ENCODE results near the gene NR4A2.

Gene NR4A2

GRCh38 chr2:156339865-156340264 lies 7.3 kb upstream of the NR4A2 start:
- H3K27me3 ChIP-seq (ENCODE audit: control insufficient read depth, insufficient read depth, low read length): peaks cover 26% of the 10 kb centered on the region; the same call in 1 of the 2 replicates
- no peak overlapping the region for H3K9ac ChIP-seq (ENCODE audit: low read length)
- no peaks in the 10 kb centered on the region for H3K9me3 ChIP-seq (ENCODE audit: control insufficient read depth, insufficient read depth, low read depth, low read length)
- H3K4me1 ChIP-seq (ENCODE audit: control insufficient read depth, insufficient read depth, low read length): peaks cover 10% of the 10 kb centered on the region
- no peaks in the 10 kb centered on the region for H3K36me3 ChIP-seq (ENCODE audit: control insufficient read depth, insufficient read depth, low read length)
- no peak overlapping the region for H3K4me3 ChIP-seq (ENCODE audit: low read depth, low read length)
- H3K27ac ChIP-seq (ENCODE audit: low read depth, low read length): no peak overlapping the region

- Histone ChIP-seq H3K27me3 (ENCODE audit: control insufficient read depth, insufficient read depth, low read length) (peaks cover 26% of the 10 kb centered on the region; the same call in 1 of the 2 replicates), H3K9me3 (ENCODE audit: control insufficient read depth, insufficient read depth, low read depth, low read length) (no peaks in the 10 kb centered on the region), H3K27ac (ENCODE audit: low read depth, low read length) (no peak overlapping the region), H3K36me3 (ENCODE audit: control insufficient read depth, insufficient read depth, low read length) (no peaks in the 10 kb centered on the region), H3K9ac (ENCODE audit: low read length) (no peak overlapping the region), H3K4me1 (ENCODE audit: control insufficient read depth, insufficient read depth, low read length) (peaks cover 10% of the 10 kb centered on the region), H3K4me3 (ENCODE audit: low read depth, low read length) (no peak overlapping the region)
Measured at GRCh38 chr2:156339110-156339847, 6.8 kb upstream of the NR4A2 start.

GRCh38 chr2:156338578-156338977 lies 6.1 kb upstream of the NR4A2 start:
- Histone ChIP-seq H3K4me1 (ENCODE audit: control insufficient read depth, insufficient read depth, low read length) (peaks cover 10% of the 10 kb centered on the region), H3K27me3 (ENCODE audit: control insufficient read depth, insufficient read depth, low read length) (peaks cover 26% of the 10 kb centered on the region; the same call in 1 of the 2 replicates), H3K9ac (ENCODE audit: low read length) (no peak overlapping the region), H3K36me3 (ENCODE audit: control insufficient read depth, insufficient read depth, low read length) (no peaks in the 10 kb centered on the region), H3K27ac (ENCODE audit: low read depth, low read length) (no peak overlapping the region), H3K4me3 (ENCODE audit: low read depth, low read length) (no peak overlapping the region), H3K9me3 (ENCODE audit: control insufficient read depth, insufficient read depth, low read depth, low read length) (no peaks in the 10 kb centered on the region)

- Histone ChIP-seq H3K4me3 (ENCODE audit: low read depth, low read length) (peak overlapping the region; percentile 89), H3K4me1 (ENCODE audit: control insufficient read depth, insufficient read depth, low read length) (peaks cover 18% of the 10 kb centered on the region), H3K9me3 (ENCODE audit: control insufficient read depth, insufficient read depth, low read depth, low read length) (no peaks in the 10 kb centered on the region), H3K27me3 (ENCODE audit: control insufficient read depth, insufficient read depth, low read length) (peaks cover 42% of the 10 kb centered on the region), H3K9ac (ENCODE audit: low read length) (peak overlapping the region; percentile 32), H3K27ac (ENCODE audit: low read depth, low read length) (no peak overlapping the region), H3K36me3 (ENCODE audit: control insufficient read depth, insufficient read depth, low read length) (no peaks in the 10 kb centered on the region)
Measured at GRCh38 chr2:156334496-156335478, 2.3 kb upstream of the NR4A2 start.

GRCh38 chr2:156333951-156334495 lies 1.5 kb upstream of the NR4A2 start:
- H3K4me3 ChIP-seq (ENCODE audit: low read depth, low read length): peak overlapping the region; percentile 89
- peaks cover 50% of the 10 kb centered on the region for H3K27me3 ChIP-seq (ENCODE audit: control insufficient read depth, insufficient read depth, low read length)
- H3K9me3 ChIP-seq (ENCODE audit: control insufficient read depth, insufficient read depth, low read depth, low read length): no peaks in the 10 kb centered on the region
- H3K36me3 ChIP-seq (ENCODE audit: control insufficient read depth, insufficient read depth, low read length): no peaks in the 10 kb centered on the region
- H3K9ac ChIP-seq (ENCODE audit: low read length): peak overlapping the region; percentile 77
- H3K27ac ChIP-seq (ENCODE audit: low read depth, low read length): no peak overlapping the region; the same call in 1 of the 2 replicates
- peaks cover 20% of the 10 kb centered on the region for H3K4me1 ChIP-seq (ENCODE audit: control insufficient read depth, insufficient read depth, low read length)

- no peak overlapping the region; the same call in 1 of the 2 replicates for H3K27ac ChIP-seq (ENCODE audit: low read depth, low read length)
- H3K4me3 ChIP-seq (ENCODE audit: low read depth, low read length): peak overlapping the region; percentile 89
- H3K27me3 ChIP-seq (ENCODE audit: control insufficient read depth, insufficient read depth, low read length): peaks cover 56% of the 10 kb centered on the region
- peak overlapping the region; percentile 77 for H3K9ac ChIP-seq (ENCODE audit: low read length)
- H3K9me3 ChIP-seq (ENCODE audit: control insufficient read depth, insufficient read depth, low read depth, low read length): no peaks in the 10 kb centered on the region
- peaks cover 14% of the 10 kb centered on the region for H3K4me1 ChIP-seq (ENCODE audit: control insufficient read depth, insufficient read depth, low read length)
- H3K36me3 ChIP-seq (ENCODE audit: control insufficient read depth, insufficient read depth, low read length): no peaks in the 10 kb centered on the region
Measured at GRCh38 chr2:156333274-156333950, 891 bp upstream of the NR4A2 start.

- Histone ChIP-seq H3K9me3 (ENCODE audit: control insufficient read depth, insufficient read depth, low read depth, low read length) (no peaks in the 10 kb centered on the region), H3K4me1 (ENCODE audit: control insufficient read depth, insufficient read depth, low read length) (peaks cover 16% of the 10 kb centered on the region), H3K9ac (ENCODE audit: low read length) (peak overlapping the region; percentile 54), H3K36me3 (ENCODE audit: control insufficient read depth, insufficient read depth, low read length) (no peaks in the 10 kb centered on the region), H3K27me3 (ENCODE audit: control insufficient read depth, insufficient read depth, low read length) (peaks cover 68% of the 10 kb centered on the region), H3K27ac (ENCODE audit: low read depth, low read length) (no peak overlapping the region), H3K4me3 (ENCODE audit: low read depth, low read length) (peak overlapping the region; percentile 89)
Measured at GRCh38 chr2:156332284-156332533, 312 bp downstream of the NR4A2 start.

GRCh38 chr2:156331572-156332283 lies 793 bp downstream of the NR4A2 start:
- H3K27ac ChIP-seq (ENCODE audit: low read depth, low read length): no peak overlapping the region
- peak overlapping the region; percentile 89 for H3K4me3 ChIP-seq (ENCODE audit: low read depth, low read length)
- no peaks in the 10 kb centered on the region for H3K36me3 ChIP-seq (ENCODE audit: control insufficient read depth, insufficient read depth, low read length)
- peak overlapping the region; percentile 54 for H3K9ac ChIP-seq (ENCODE audit: low read length)
- no peaks in the 10 kb centered on the region for H3K9me3 ChIP-seq (ENCODE audit: control insufficient read depth, insufficient read depth, low read depth, low read length)
- peaks cover 20% of the 10 kb centered on the region for H3K4me1 ChIP-seq (ENCODE audit: control insufficient read depth, insufficient read depth, low read length)
- H3K27me3 ChIP-seq (ENCODE audit: control insufficient read depth, insufficient read depth, low read length): peaks cover 73% of the 10 kb centered on the region

- peak overlapping the region; percentile 63 for H3K4me3 ChIP-seq (ENCODE audit: low read depth, low read length)
- peaks cover 32% of the 10 kb centered on the region; the same call in 1 of the 2 replicates for H3K4me1 ChIP-seq (ENCODE audit: control insufficient read depth, insufficient read depth, low read length)
- peaks cover 89% of the 10 kb centered on the region for H3K27me3 ChIP-seq (ENCODE audit: control insufficient read depth, insufficient read depth, low read length)
- H3K36me3 ChIP-seq (ENCODE audit: control insufficient read depth, insufficient read depth, low read length): no peaks in the 10 kb centered on the region
- H3K27ac ChIP-seq (ENCODE audit: low read depth, low read length): no peak overlapping the region
- no peaks in the 10 kb centered on the region for H3K9me3 ChIP-seq (ENCODE audit: control insufficient read depth, insufficient read depth, low read depth, low read length)
- no peak overlapping the region for H3K9ac ChIP-seq (ENCODE audit: low read length)
Measured at GRCh38 chr2:156329927-156330726, 2.4 kb downstream of the NR4A2 start.

All from HUES6 (cell line).